Measurements from ENCODE around the gene KCNQ5. TPM values are rescaled to one million over a fixed set of nuclear protein-coding genes. Genes with fewer than 3 reads are reported as not detected.
"Not testable (repeated sequence)": the region's sequence is repeated elsewhere in the genome, so short reads cannot be mapped to it uniquely, and the experiment has no call there.

KCNQ5 gene
- total and polyA plus RNA-seq, 4 donors = 0.15 to 8.1 (median 2.4) TPM

GRCh38 chr6:73207221-73207837, 585.5 kb downstream of the KCNQ5 start:
- ATAC-seq (ENCODE audit: low FRiP score) = no peak
- 39 to 46% methylated on average over 3 of the region's 3 CpGs for WGBS, 2 donors

GRCh38 chr6:73209117-73209516, 587.3 kb downstream of the KCNQ5 start:
- no peak overlapping the region for H3K4me3 ChIP-seq (ENCODE audit: low read length in 2 of 2)
- DNase-seq (no peak), ATAC-seq (ENCODE audit: low FRiP score) (no peak)
- intact Hi-C loops (cut with DNase I) = no loop called here
- no peaks in the 10 kb centered on the region for H3K4me1 ChIP-seq (ENCODE audit: control insufficient read depth in 1 of 2, insufficient read depth in 2 of 2, low read length in 2 of 2)
- no peak overlapping the region for H3K27ac ChIP-seq (ENCODE audit: low read depth in 1 of 2, low read length in 2 of 2)
- 74 to 93% methylated on average over 9 of the region's 9 CpGs for WGBS, 2 donors
- no peaks in the 10 kb centered on the region for H3K9me3 ChIP-seq (ENCODE audit: control insufficient read depth, low read length)
- no peaks in the 10 kb centered on the region for H3K36me3 ChIP-seq (ENCODE audit: control insufficient read depth in 1 of 2, insufficient read depth in 2 of 2, low read length in 1 of 2)
- H3K27me3 ChIP-seq (ENCODE audit: control insufficient read depth in 1 of 2, insufficient read depth in 2 of 2, low read length in 1 of 2) = no peaks in the 10 kb centered on the region

More at GRCh38 chr6:73207221-73207837, 585.5 kb downstream of the KCNQ5 start:
- H3K4me3 ChIP-seq (ENCODE audit: low read length in 2 of 2) = no peak overlapping the region
- H3K9me3 ChIP-seq (ENCODE audit: control insufficient read depth, low read length) = no peaks in the 10 kb centered on the region
- H3K27ac ChIP-seq (ENCODE audit: low read depth in 1 of 2, low read length in 2 of 2) = no peak overlapping the region
- DNase-seq = no peak
- H3K4me1 ChIP-seq (ENCODE audit: control insufficient read depth in 1 of 2, insufficient read depth in 2 of 2, low read length in 2 of 2) = no peaks in the 10 kb centered on the region
- H3K27me3 ChIP-seq (ENCODE audit: control insufficient read depth in 1 of 2, insufficient read depth in 2 of 2, low read length in 1 of 2) = no peaks in the 10 kb centered on the region
- no peaks in the 10 kb centered on the region for H3K36me3 ChIP-seq (ENCODE audit: control insufficient read depth in 1 of 2, insufficient read depth in 2 of 2, low read length in 1 of 2)
- intact Hi-C loops (cut with DNase I) = no loop called here

GRCh38 chr6:73216859-73217258, 595.0 kb downstream of the KCNQ5 start:
- DNase-seq = no peak
- WGBS, 2 donors = 85 to 93% methylated on average over 2 of the region's 2 CpGs
- Histone ChIP-seq H3K27ac (ENCODE audit: low read depth in 1 of 2, low read length in 2 of 2) (no peak overlapping the region), H3K27me3 (ENCODE audit: control insufficient read depth in 1 of 2, insufficient read depth in 2 of 2, low read length in 1 of 2) (no peaks in the 10 kb centered on the region), H3K9me3 (ENCODE audit: control insufficient read depth, low read length) (no peaks in the 10 kb centered on the region), H3K36me3 (ENCODE audit: control insufficient read depth in 1 of 2, insufficient read depth in 2 of 2, low read length in 1 of 2) (no peaks in the 10 kb centered on the region), H3K4me1 (ENCODE audit: control insufficient read depth in 1 of 2, insufficient read depth in 2 of 2, low read length in 2 of 2) (no peaks in the 10 kb centered on the region), H3K4me3 (ENCODE audit: low read length in 2 of 2) (no peak overlapping the region)
- intact Hi-C loops (cut with DNase I) = no loop called here
- ATAC-seq (ENCODE audit: low FRiP score) = no peak

GRCh38 chr6:73225396-73225795, 603.5 kb downstream of the KCNQ5 start, which contains the start of gene KHDC1L:
Gene KHDC1L (minus strand): TSS chr6:73225496. CDS start chr6:73225408, 88 bp downstream.
- no peaks in the 10 kb centered on the region for H3K4me1 ChIP-seq (ENCODE audit: control insufficient read depth in 1 of 2, insufficient read depth in 2 of 2, low read length in 2 of 2)
- DNase-seq (no peak), ATAC-seq (ENCODE audit: low FRiP score) (no peak)
- no peaks in the 10 kb centered on the region for H3K36me3 ChIP-seq (ENCODE audit: control insufficient read depth in 1 of 2, insufficient read depth in 2 of 2, low read length in 1 of 2)
- intact Hi-C loops (cut with DNase I) = no loop called here
- no peaks in the 10 kb centered on the region for H3K9me3 ChIP-seq (ENCODE audit: control insufficient read depth, low read length)
- H3K4me3 ChIP-seq (ENCODE audit: low read length in 2 of 2) = no peak within 1 kb of the TSS
- H3K27me3 ChIP-seq (ENCODE audit: control insufficient read depth in 1 of 2, insufficient read depth in 2 of 2, low read length in 1 of 2) = no peaks in the 10 kb centered on the region
- 94 to 97% methylated on average over 4 of the region's 4 CpGs for WGBS, 2 donors
- no peak within 1 kb of the TSS for H3K27ac ChIP-seq (ENCODE audit: low read depth in 1 of 2, low read length in 2 of 2)

GRCh38 chr6:73227606-73228255, 605.9 kb downstream of the KCNQ5 start:
- intact Hi-C loops (cut with DNase I) = no loop called here
- 90 to 91% methylated on average over 3 of the region's 3 CpGs for WGBS, 2 donors
- Histone ChIP-seq H3K36me3 (ENCODE audit: control insufficient read depth in 1 of 2, insufficient read depth in 2 of 2, low read length in 1 of 2) (no peaks in the 10 kb centered on the region), H3K4me1 (ENCODE audit: control insufficient read depth in 1 of 2, insufficient read depth in 2 of 2, low read length in 2 of 2) (no peaks in the 10 kb centered on the region), H3K9me3 (ENCODE audit: control insufficient read depth, low read length) (no peaks in the 10 kb centered on the region), H3K4me3 (ENCODE audit: low read length in 2 of 2) (no peak overlapping the region), H3K27me3 (ENCODE audit: control insufficient read depth in 1 of 2, insufficient read depth in 2 of 2, low read length in 1 of 2) (no peaks in the 10 kb centered on the region), H3K27ac (ENCODE audit: low read depth in 1 of 2, low read length in 2 of 2) (no peak overlapping the region)
- DNase-seq (no peak), ATAC-seq (ENCODE audit: low FRiP score) (no peak)

- H3K27me3 ChIP-seq (ENCODE audit: control insufficient read depth in 1 of 2, insufficient read depth in 2 of 2, low read length in 1 of 2) = no peaks in the 10 kb centered on the region
- no peaks in the 10 kb centered on the region for H3K9me3 ChIP-seq (ENCODE audit: control insufficient read depth, low read length)
- 79 to 82% methylated on average over 1 of the region's 1 CpG for WGBS, 2 donors
- H3K36me3 ChIP-seq (ENCODE audit: control insufficient read depth in 1 of 2, insufficient read depth in 2 of 2, low read length in 1 of 2) = no peaks in the 10 kb centered on the region
- no peak overlapping the region for H3K27ac ChIP-seq (ENCODE audit: low read depth in 1 of 2, low read length in 2 of 2)
- intact Hi-C loops (cut with DNase I) = no loop called here
- no peak overlapping the region for H3K4me3 ChIP-seq (ENCODE audit: low read length in 2 of 2)
- H3K4me1 ChIP-seq (ENCODE audit: control insufficient read depth in 1 of 2, insufficient read depth in 2 of 2, low read length in 2 of 2) = no peaks in the 10 kb centered on the region
- ATAC-seq (ENCODE audit: low FRiP score) (no peak), DNase-seq (no peak)
These were observed 610.1 kb downstream of the KCNQ5 start for GRCh38 chr6:73231986-73232391.

- WGBS, 2 donors = 87 to 95% methylated on average over 6 of the region's 6 CpGs
These were observed 611.2 kb downstream of the KCNQ5 start for GRCh38 chr6:73233048-73233447.

GRCh38 chr6:73233971-73234370, 612.1 kb downstream of the KCNQ5 start:
- ATAC-seq (ENCODE audit: low FRiP score); DNase-seq; intact Hi-C loops (cut with DNase I); H3K9me3 ChIP-seq (ENCODE audit: control insufficient read depth, low read length); H3K27ac ChIP-seq (ENCODE audit: low read depth in 1 of 2, low read length in 2 of 2); H3K4me1 ChIP-seq (ENCODE audit: control insufficient read depth in 1 of 2, insufficient read depth in 2 of 2, low read length in 2 of 2); H3K36me3 ChIP-seq (ENCODE audit: control insufficient read depth in 1 of 2, insufficient read depth in 2 of 2, low read length in 1 of 2); H3K4me3 ChIP-seq (ENCODE audit: low read length in 2 of 2); H3K27me3 ChIP-seq (ENCODE audit: control insufficient read depth in 1 of 2, insufficient read depth in 2 of 2, low read length in 1 of 2): not testable (repeated sequence)
- WGBS, 2 donors = 3 to 5% methylated on average over 3 of the region's 3 CpGs

More at GRCh38 chr6:73233048-73233447, 611.2 kb downstream of the KCNQ5 start:
- DNase-seq (no peak), ATAC-seq (ENCODE audit: low FRiP score) (no peak)
- Histone ChIP-seq H3K36me3 (ENCODE audit: control insufficient read depth in 1 of 2, insufficient read depth in 2 of 2, low read length in 1 of 2) (no peaks in the 10 kb centered on the region), H3K4me1 (ENCODE audit: control insufficient read depth in 1 of 2, insufficient read depth in 2 of 2, low read length in 2 of 2) (no peaks in the 10 kb centered on the region), H3K27ac (ENCODE audit: low read depth in 1 of 2, low read length in 2 of 2) (no peak overlapping the region), H3K27me3 (ENCODE audit: control insufficient read depth in 1 of 2, insufficient read depth in 2 of 2, low read length in 1 of 2) (no peaks in the 10 kb centered on the region), H3K9me3 (ENCODE audit: control insufficient read depth, low read length) (no peaks in the 10 kb centered on the region), H3K4me3 (ENCODE audit: low read length in 2 of 2) (no peak overlapping the region)
- intact Hi-C loops (cut with DNase I) = no loop called here

- H3K9me3 ChIP-seq (ENCODE audit: control insufficient read depth, low read length) = no peaks in the 10 kb centered on the region
- H3K36me3 ChIP-seq (ENCODE audit: control insufficient read depth in 1 of 2, insufficient read depth in 2 of 2, low read length in 1 of 2) = no peaks in the 10 kb centered on the region
- 89 to 90% methylated on average over 1 of the region's 1 CpG for WGBS, 2 donors
- no peak for ATAC-seq (ENCODE audit: low FRiP score)
- no peak overlapping the region for H3K27ac ChIP-seq (ENCODE audit: low read depth in 1 of 2, low read length in 2 of 2)
- H3K4me3 ChIP-seq (ENCODE audit: low read length in 2 of 2) = no peak overlapping the region
- intact Hi-C loops (cut with DNase I) = no loop called here
- no peaks in the 10 kb centered on the region for H3K27me3 ChIP-seq (ENCODE audit: control insufficient read depth in 1 of 2, insufficient read depth in 2 of 2, low read length in 1 of 2)
- no peak for DNase-seq
- H3K4me1 ChIP-seq (ENCODE audit: control insufficient read depth in 1 of 2, insufficient read depth in 2 of 2, low read length in 2 of 2) = no peaks in the 10 kb centered on the region
These were observed 612.9 kb downstream of the KCNQ5 start for GRCh38 chr6:73234733-73235132.

All from aorta (tissue), 5 donors.